ENCODE results near the gene KRAS.

- TF ChIP-seq CTCF (IDR thresholded peaks at IDR 0.05): no peak
- no peak for TF ChIP-seq POLR2A (IDR thresholded peaks at IDR 0.05)
These were observed 12.9 kb upstream of the KRAS start for GRCh38 chr12:25263594-25263993.

All from prostate gland (tissue), 2 donors.